HepG2 (cell line): ENCODE data around the gene RIMS3. TPM values are rescaled to one million over a fixed set of nuclear protein-coding genes. Genes with fewer than 3 reads are reported as not detected.

Experiments
- ATAC-seq: fragments of 200-7000 bp; cut with Tn5 transposase; 3 replicates; pipeline ENCODE4 v1.9.1; 2020; ENCODE audit warnings: mild to moderate bottlenecking, moderate library complexity
- BruUV-seq: library from RNA; stranded (reverse); fragments of 400-500 nt; replicated peaks from 2 replicates; lab custom pipeline; 2021; lab: Mats Ljungman, UMichigan
- CTCF ChIA-PET: fragments of 300-600 bp; formaldehyde crosslinking; extraction: SDS; loops from one replicate; lab custom pipeline; 2021; ENCODE audit warnings: low total read pairs, inconsistent platforms, low intra/inter-chr PET ratio; lab: Yijun Ruan, JAX
- POLR2A ChIA-PET: fragments of 350-600 bp; sonication (Branson Sonifier 250); formaldehyde crosslinking; loops from one replicate; lab custom pipeline; 2020; ENCODE audit warnings: antibody characterized with exemption, inconsistent platforms; lab: Yijun Ruan, JAX
- DNase-seq: peaks from one replicate; pipeline ENCODE4 v3.0.0-alpha.2; 2015; ENCODE audit warnings: low spot score
- FAIRE-seq: peaks from 3 replicates; lab custom pipeline; 2011; peaks lifted over from hg19 to GRCh38; lab: Jason Lieb, UNC
- H2AFZ ChIP-seq: one replicate; pipeline ENCODE4 v1.6.1; 2011; ENCODE audit warnings: low read length, inconsistent platforms
- H3K27ac ChIP-seq: fragments of 300-600 bp; 3 replicates; pipeline ENCODE4 v1.8.0; 2011; ENCODE audit warnings: mixed run types, mild to moderate bottlenecking, mixed read lengths, low read length, inconsistent platforms; ENCODE audit not compliant: insufficient read depth; ENCODE audit errors: extremely low read length
- H3K27me3 ChIP-seq, 2 experiments: fragments of 200-600 bp in 1 of 2; 2 replicates in 1 of 2; 3 replicates in 1 of 2; pipeline versions ENCODE4 v1.6.0 to v1.8.0; 2011; ENCODE audit warnings: low read length in 2 of 2, mild to moderate bottlenecking in 2 of 2, moderate library complexity in 2 of 2, inconsistent platforms in 1 of 2; ENCODE audit not compliant: insufficient read depth in 2 of 2, control insufficient read depth in 1 of 2
- H3K36me3 ChIP-seq, 2 experiments: fragments of 200-600 bp in 1 of 2; replicated peaks in 1 of 2; 2 replicates in 1 of 2; 3 replicates in 1 of 2; pipeline versions ENCODE4 v1.5.1 to v1.8.0; 2011; ENCODE audit warnings: low read length in 2 of 2, inconsistent platforms in 1 of 2; ENCODE audit not compliant: insufficient read depth in 2 of 2, control insufficient read depth in 1 of 2
- H3K4me1 ChIP-seq: 2 replicates; pipeline ENCODE4 v1.5.1; 2012; ENCODE audit warnings: low read length, inconsistent platforms; ENCODE audit not compliant: insufficient read depth
- H3K4me2 ChIP-seq: 2 replicates; pipeline ENCODE4 v1.6.0; 2011; ENCODE audit warnings: low read depth, low read length, inconsistent platforms
- H3K4me3 ChIP-seq, 3 experiments: fragments of 200-600 bp in 1 of 3; sonication (generic), shearing (Covaris generic) in 1 of 3; replicated peaks in 1 of 3; 2 replicates each; pipeline ENCODE4 v1.5.1; 2011 to 2016; ENCODE audit warnings: low read length in 3 of 3, inconsistent platforms in 2 of 3, low read depth in 2 of 3, mild to moderate bottlenecking in 2 of 3, control low read depth in 1 of 3, mixed read lengths in 1 of 3; ENCODE audit not compliant: insufficient read depth in 1 of 3
- H3K79me2 ChIP-seq: one replicate; pipeline ENCODE4 v1.6.1; 2011; ENCODE audit warnings: low read length, inconsistent platforms; ENCODE audit not compliant: insufficient read depth
- H3K9ac ChIP-seq: 2 replicates; pipeline ENCODE4 v1.6.0; 2011; ENCODE audit warnings: mild to moderate bottlenecking, low read depth, low read length, inconsistent platforms; ENCODE audit not compliant: insufficient read depth
- H3K9me3 ChIP-seq: 2 replicates; pipeline ENCODE4 v1.5.1; 2012; ENCODE audit warnings: mild to moderate bottlenecking, low read length
- H4K20me1 ChIP-seq: 2 replicates; pipeline ENCODE4 v1.6.0; 2011; ENCODE audit warnings: inconsistent platforms, mild to moderate bottlenecking, low read length, moderate library complexity; ENCODE audit not compliant: insufficient read depth
- ADNP ChIP-seq: sonication (generic); formaldehyde crosslinking; IDR thresholded peaks from 2 replicates; pipeline ENCODE4 v1.4.0; 2020; ENCODE audit warnings: missing genetic modification reagents
- BCL3 ChIP-seq: sonication (generic); formaldehyde crosslinking; IDR thresholded peaks from 2 replicates; pipeline ENCODE4 v1.5.1; 2020; ENCODE audit warnings: mild to moderate bottlenecking, missing genetic modification reagents, moderate library complexity
- CERS6 ChIP-seq: sonication (generic); formaldehyde crosslinking; IDR thresholded peaks from 2 replicates; pipeline ENCODE4 v1.5.0; 2020; ENCODE audit warnings: missing genetic modification reagents
- EP300 ChIP-seq, 3 experiments: sonication (generic) in 1 of 3; formaldehyde crosslinking in 1 of 3; IDR thresholded peaks; 2 replicates each; pipeline versions ENCODE4 v1.5.1 to v1.6.1; 2011 to 2020; ENCODE audit warnings: low read depth in 2 of 3, low read length in 2 of 3, borderline replicate concordance in 1 of 3, improper control_type of control experiment in 1 of 3, mild to moderate bottlenecking in 1 of 3, missing genetic modification reagents in 1 of 3, moderate library complexity in 1 of 3
- HNRNPK ChIP-seq: fragments of 200-400 bp; formaldehyde crosslinking; IDR thresholded peaks from 2 replicates; pipeline ENCODE4 v1.6.1; 2018; ENCODE audit warnings: low read length, low read depth, moderate library complexity, mild to moderate bottlenecking; ENCODE audit not compliant: poor library complexity, severe bottlenecking
- NCOA2 ChIP-seq: sonication (generic); formaldehyde crosslinking; IDR thresholded peaks from 2 replicates; pipeline ENCODE4 v1.8.0; 2022; ENCODE audit warnings: inconsistent platforms
- SIN3A ChIP-seq: IDR thresholded peaks from 2 replicates; pipeline ENCODE4 v1.6.1; 2011; ENCODE audit warnings: low read depth, mild to moderate bottlenecking, control low read depth, low read length, borderline replicate concordance
- TBP ChIP-seq: sonication (generic); formaldehyde crosslinking; IDR thresholded peaks from 2 replicates; pipeline ENCODE4 v1.5.0; 2020; ENCODE audit warnings: missing genetic modification reagents
- ZBTB46 ChIP-seq: sonication (generic); formaldehyde crosslinking; IDR thresholded peaks from 2 replicates; pipeline ENCODE4 v1.4.0; 2020; ENCODE audit warnings: mild to moderate bottlenecking, missing genetic modification reagents, borderline replicate concordance
- ZMYM2 ChIP-seq: sonication (generic); formaldehyde crosslinking; IDR thresholded peaks from 2 replicates; pipeline ENCODE4 v1.8.0; 2022; ENCODE audit warnings: mild to moderate bottlenecking, missing genetic modification reagents
- ZNF251 ChIP-seq: sonication (generic); formaldehyde crosslinking; IDR thresholded peaks from 2 replicates; pipeline ENCODE4 v1.9.0; 2021; ENCODE audit warnings: mild to moderate bottlenecking, missing genetic modification reagents
- ZNF292 ChIP-seq: sonication (generic); formaldehyde crosslinking; IDR thresholded peaks from 2 replicates; pipeline ENCODE4 v1.8.1; 2022; ENCODE audit warnings: mild to moderate bottlenecking, low read depth, missing genetic modification reagents, borderline replicate concordance
- ZNF382 ChIP-seq: sonication (generic); formaldehyde crosslinking; IDR thresholded peaks from 2 replicates; pipeline ENCODE4 v1.5.0; 2020; ENCODE audit warnings: missing genetic modification reagents, mild to moderate bottlenecking, borderline replicate concordance
- ZNF547 ChIP-seq: sonication (generic); formaldehyde crosslinking; IDR thresholded peaks from 2 replicates; pipeline ENCODE4 v1.5.1; 2020; ENCODE audit warnings: mild to moderate bottlenecking, missing genetic modification reagents
- ZNF597 ChIP-seq: sonication (generic); formaldehyde crosslinking; IDR thresholded peaks from 2 replicates; pipeline ENCODE4 v1.5.0; 2020; ENCODE audit warnings: missing genetic modification reagents
- ZNF839 ChIP-seq: sonication (generic); formaldehyde crosslinking; IDR thresholded peaks from 2 replicates; pipeline ENCODE4 v1.4.0; 2020; ENCODE audit warnings: missing genetic modification reagents, mild to moderate bottlenecking, borderline replicate concordance
- ZSCAN5A ChIP-seq: sonication (generic); formaldehyde crosslinking; IDR thresholded peaks from 2 replicates; pipeline ENCODE4 v1.8.0; 2022; ENCODE audit warnings: mild to moderate bottlenecking, missing genetic modification reagents, borderline replicate concordance
- WGBS: methylation state at CpG from one replicate; pipeline ENCODE4 v1.1.6; 2017; ENCODE audit warnings: low lambda C conversion rate; 5-methylcytosine and 5-hydroxymethylcytosine counted together
- in situ Hi-C: cut with HindIII; loops from 2 replicates; pipeline ENCODE4 v1.10.0; 2017; ENCODE audit warnings: low pct_unique_long_range_greater_than_20kb; ENCODE audit not compliant: extremely low pct_ligation_motif_present
- intact Hi-C: fragments of 100-400 bp; cut with micrococcal nuclease; formaldehyde crosslinking; loops from one replicate; pipeline ENCODE4 v1.10.0; 2022; ENCODE audit not compliant: unreplicated experiment
- polyA plus RNA-seq, 8 experiments: library from polyadenylated mRNA; depleted of rRNA in 3 of 8; stranded (reverse) in 7 of 8; unstranded in 1 of 8; fragments of >200 nt; fragmentation: Illumina TruSeq in 4 of 8; extraction: Trizol in 4 of 8; gene quantifications; 2 replicates each; pipeline versions ENCODE4 v1.2.1 to v1.2.3, GENCODE V29; 2011 to 2016; ENCODE audit warnings: low read depth in 4 of 8, missing spikeins in 1 of 8, mixed read lengths in 1 of 8; ENCODE audit not compliant: insufficient read depth in 1 of 8
- total RNA-seq, 5 experiments: library from RNA; depleted of rRNA; stranded (reverse); fragments of >200 nt; fragmentation: Illumina TruSeq; extraction: Trizol; gene quantifications; 2 replicates each; pipeline ENCODE4 v1.2.3, GENCODE V29; 2016; ENCODE audit warnings: low read depth in 1 of 5

Gene RIMS3
- total and polyA plus RNA-seq, 2 of the 13 experiments (the other 11 are each of a cell fraction or from before 2014, with no cell fraction given) = 2.1 to 5.4 TPM

- TF ChIP-seq BCL3 (CRISPR knock-in tag) = no peak
Observed at GRCh38 chr1:40583980-40584379, 81.5 kb downstream of the RIMS3 start (continued).

- no peak overlapping the region for H2AFZ ChIP-seq
- no peaks in the 10 kb centered on the region for H3K4me1 ChIP-seq
- H3K9ac ChIP-seq = no peak overlapping the region
- in situ Hi-C loops (no loop called here), intact Hi-C loops (no loop called here)
- no peaks in the 10 kb centered on the region for H3K9me3 ChIP-seq
- H3K79me2 ChIP-seq = no peaks in the 10 kb centered on the region
- BruUV-seq = no TSS peak
- no peak for FAIRE-seq
- peaks cover 0 to 25% of the 10 kb centered on the region in 2 experiments; a peak in 2 of 5 replicates for H3K27me3 ChIP-seq
- H3K27ac ChIP-seq = no peak overlapping the region
- no peaks in the 10 kb centered on the region for H3K36me3 ChIP-seq
- POLR2A ChIA-PET = no interaction called here
- TF ChIP-seq ZNF597 (CRISPR knock-in tag) (no peak), ZNF382 (CRISPR knock-in tag) (no peak), HNRNPK (no peak), NCOA2 (CRISPR knock-in tag) (no peak), ZNF292 (no peak), ZNF547 (CRISPR knock-in tag) (no peak), ZBTB46 (CRISPR knock-in tag) (no peak), ZNF839 (CRISPR knock-in tag) (no peak), ADNP (CRISPR knock-in tag) (no peak), CERS6 (CRISPR knock-in tag) (no peak), ZNF251 (CRISPR knock-in tag) (no peak), SIN3A (no peak), EP300 (IDR thresholded peaks at IDR 0.05; ENCODE audit: low read depth in 2 of 2, low read length in 2 of 2) (no peak), EP300 (CRISPR knock-in tag; IDR thresholded peaks at IDR 0.05; ENCODE audit: borderline replicate concordance) (no peak), ZSCAN5A (CRISPR knock-in tag) (no peak), TBP (CRISPR knock-in tag) (no peak), ZMYM2 (CRISPR knock-in tag) (no peak)
- no peak overlapping the region for H3K4me2 ChIP-seq
- no peak for ATAC-seq
- DNase-seq = no peak
- H4K20me1 ChIP-seq = no peaks in the 10 kb centered on the region
- no peak overlapping the region for H3K4me3 ChIP-seq
- 50% methylated on average over 2 of the region's 2 CpGs for WGBS
- CTCF ChIA-PET = no interaction called here
Observed at GRCh38 chr1:40582116-40582515, 83.4 kb downstream of the RIMS3 start.
